Breast epithelium (tissue), 3 donors: ENCODE data around the gene KRTAP5-9.

Source experiments
- CTCF ChIP-seq, 3 donors: fragments of 450-650 bp; IDR thresholded peaks; one replicate each; pipeline ENCODE4 v1.5.1; 2016 to 2017; ENCODE audit warnings: antibody characterized with exemption in 3 of 3, mild to moderate bottlenecking in 3 of 3, moderate library complexity in 3 of 3
- POLR2AphosphoS5 ChIP-seq, 3 donors: sonication (generic); formaldehyde crosslinking; IDR thresholded peaks; one replicate each; pipeline ENCODE4 v1.6.1; 2017; ENCODE audit warnings: antibody characterized with exemption in 3 of 3

- TF ChIP-seq CTCF (IDR thresholded peaks at IDR 0.05) (no peak), POLR2AphosphoS5 (IDR thresholded peaks at IDR 0.05) (no peak)
Observed at GRCh38 chr11:71548120-71548519, at the start of gene KRTAP5-9.
